Measurements from ENCODE around the gene TBX2. TPM values are rescaled to one million over a fixed set of nuclear protein-coding genes. Genes with fewer than 3 reads are reported as not detected.

Gene TBX2
- total RNA-seq, 1 donor from 2014 or later = not detected

DNA sequence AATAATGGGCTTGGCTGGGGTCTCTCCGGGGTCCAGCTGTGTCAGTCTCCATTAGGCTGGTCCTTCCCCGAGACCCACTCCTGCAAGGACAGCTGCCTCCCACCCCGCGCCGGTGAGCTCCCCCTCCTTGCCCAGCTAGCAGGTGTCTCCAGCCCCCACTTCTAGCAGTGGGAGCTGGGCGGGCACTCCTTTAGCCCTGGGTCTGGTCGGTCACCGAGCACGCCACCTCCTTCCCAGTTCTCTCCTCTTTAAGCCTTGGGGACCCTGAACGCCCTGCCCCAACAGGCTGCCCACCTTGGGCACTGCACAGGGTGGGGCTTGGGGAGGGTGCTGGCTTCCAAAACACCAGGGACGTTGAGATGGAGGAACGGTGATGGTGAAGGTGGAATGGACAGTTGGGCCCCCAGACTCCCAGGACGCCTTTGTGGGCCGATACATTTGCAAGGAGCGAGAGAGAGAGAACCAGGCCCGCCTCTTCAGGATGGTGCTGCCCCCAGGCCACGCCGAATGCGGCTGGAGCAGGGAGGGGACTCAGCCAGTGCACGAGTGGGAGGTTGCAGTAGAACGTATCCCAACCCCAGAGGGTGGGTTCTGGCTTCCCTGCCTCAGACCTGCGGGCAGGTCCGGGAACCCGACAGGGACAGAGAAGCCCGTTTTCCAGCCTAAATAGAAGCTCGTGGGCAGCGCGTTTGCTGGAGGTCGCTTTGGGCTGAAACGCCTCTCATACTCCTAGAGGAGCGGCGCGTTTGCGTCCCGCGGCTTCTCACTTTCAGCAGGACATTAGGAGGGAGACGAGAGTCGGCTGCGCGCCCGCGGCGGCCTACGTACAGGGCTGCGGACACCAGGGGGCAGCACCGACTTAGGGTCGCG lies 10.7 kb downstream of the TBX2 start:
- Mint-ChIP-seq H3K4me3 (peak overlapping the region; percentile 57), H3K27ac (peak overlapping the region; percentile 52), H3K9me3 (no peaks in the 10 kb centered on the region), H3K36me3 (ENCODE audit: low read depth) (no peaks in the 10 kb centered on the region), H3K27me3 (ENCODE audit: insufficient read depth) (peaks cover 57% of the 10 kb centered on the region), H3K4me1 (ENCODE audit: low read depth) (peaks cover 7% of the 10 kb centered on the region)
- intact Hi-C loops (cut with micrococcal nuclease) = no loop called here
- peak; percentile 48 for DNase-seq (ENCODE audit: low spot score)

DNA sequence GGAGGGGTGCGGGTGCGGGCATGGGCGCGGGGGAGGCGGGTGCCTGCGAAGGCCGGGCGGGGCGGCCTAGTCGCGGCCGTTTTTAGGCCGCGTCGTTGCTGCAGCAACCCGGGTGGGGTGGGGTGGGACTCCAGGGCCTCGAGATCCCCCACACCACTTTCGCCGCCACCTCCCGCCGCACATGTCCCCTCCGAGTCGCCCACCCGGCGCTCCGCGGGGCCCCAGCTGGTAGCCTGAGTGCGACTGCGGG lies 11.3 kb downstream of the TBX2 start:
- intact Hi-C loops (cut with micrococcal nuclease) = no loop called here
- H3K4me3 Mint-ChIP-seq = peak overlapping the region; percentile 57

DNA sequence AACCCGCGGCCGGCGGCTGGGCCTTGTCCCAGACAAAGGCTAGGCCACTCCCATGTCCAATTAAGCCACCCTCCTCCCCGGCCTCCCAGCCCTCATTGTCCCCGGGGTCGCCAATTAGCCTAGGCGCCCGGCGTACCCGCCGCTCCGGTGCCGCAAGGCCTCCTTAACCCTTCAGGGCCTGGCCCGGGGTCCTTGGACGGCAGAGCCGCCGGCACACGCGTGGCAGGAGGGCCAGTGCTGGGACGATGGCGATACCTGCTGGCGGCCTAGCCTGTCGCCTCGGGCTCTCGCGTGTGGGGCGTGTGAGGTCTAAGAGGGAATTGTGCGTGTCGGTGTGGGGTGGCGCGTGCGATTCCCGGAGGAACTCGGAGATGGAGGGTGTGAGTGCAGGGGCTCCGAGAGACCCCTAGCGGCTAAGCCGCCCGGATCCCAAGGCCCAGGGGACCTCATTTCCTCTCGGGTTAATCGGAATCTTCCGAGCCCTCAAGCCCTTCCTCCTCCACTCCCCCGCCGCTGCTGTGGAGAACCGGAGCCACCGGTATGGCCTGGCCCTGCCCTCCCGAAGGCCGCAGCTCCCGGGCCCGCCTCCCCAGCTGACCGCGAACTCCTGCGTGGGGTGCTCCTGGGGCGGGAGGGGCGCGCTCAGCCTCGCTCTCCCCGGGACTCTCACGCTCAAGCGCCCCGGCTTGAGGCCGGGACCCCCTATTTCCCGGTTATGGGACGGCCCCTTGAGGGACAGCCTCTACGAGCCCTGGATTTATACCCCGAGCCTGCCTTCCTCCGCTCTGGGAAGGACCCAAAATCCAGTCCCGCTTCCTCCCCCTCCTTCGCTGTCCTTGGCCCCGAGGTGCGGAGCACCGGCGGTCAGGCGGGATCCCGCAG lies 11.9 kb downstream of the TBX2 start:
- intact Hi-C loops (cut with micrococcal nuclease) = loop anchor here (1.0 kb wide), 2 partner anchors 140 to 426 kb away; no protein-coding TSS in a partner anchor
- no peaks in the 10 kb centered on the region for H3K9me3 Mint-ChIP-seq
- H3K27me3 Mint-ChIP-seq (ENCODE audit: insufficient read depth) = peaks cover 59% of the 10 kb centered on the region
- peak overlapping the region; percentile 44 for H3K27ac Mint-ChIP-seq
- peak overlapping the region; percentile 29 for H3K4me3 Mint-ChIP-seq
- no peaks in the 10 kb centered on the region for H3K36me3 Mint-ChIP-seq (ENCODE audit: low read depth)
- peaks cover 7% of the 10 kb centered on the region for H3K4me1 Mint-ChIP-seq (ENCODE audit: low read depth)
- no peak for DNase-seq (ENCODE audit: low spot score)

More for the DNA sequence above, 11.3 kb downstream of the TBX2 start:
- Mint-ChIP-seq H3K4me1 (ENCODE audit: low read depth) (peaks cover 7% of the 10 kb centered on the region), H3K27ac (no peak overlapping the region), H3K36me3 (ENCODE audit: low read depth) (no peaks in the 10 kb centered on the region), H3K9me3 (no peaks in the 10 kb centered on the region), H3K27me3 (ENCODE audit: insufficient read depth) (peaks cover 59% of the 10 kb centered on the region)
- DNase-seq (ENCODE audit: low spot score) = no peak

DNA sequence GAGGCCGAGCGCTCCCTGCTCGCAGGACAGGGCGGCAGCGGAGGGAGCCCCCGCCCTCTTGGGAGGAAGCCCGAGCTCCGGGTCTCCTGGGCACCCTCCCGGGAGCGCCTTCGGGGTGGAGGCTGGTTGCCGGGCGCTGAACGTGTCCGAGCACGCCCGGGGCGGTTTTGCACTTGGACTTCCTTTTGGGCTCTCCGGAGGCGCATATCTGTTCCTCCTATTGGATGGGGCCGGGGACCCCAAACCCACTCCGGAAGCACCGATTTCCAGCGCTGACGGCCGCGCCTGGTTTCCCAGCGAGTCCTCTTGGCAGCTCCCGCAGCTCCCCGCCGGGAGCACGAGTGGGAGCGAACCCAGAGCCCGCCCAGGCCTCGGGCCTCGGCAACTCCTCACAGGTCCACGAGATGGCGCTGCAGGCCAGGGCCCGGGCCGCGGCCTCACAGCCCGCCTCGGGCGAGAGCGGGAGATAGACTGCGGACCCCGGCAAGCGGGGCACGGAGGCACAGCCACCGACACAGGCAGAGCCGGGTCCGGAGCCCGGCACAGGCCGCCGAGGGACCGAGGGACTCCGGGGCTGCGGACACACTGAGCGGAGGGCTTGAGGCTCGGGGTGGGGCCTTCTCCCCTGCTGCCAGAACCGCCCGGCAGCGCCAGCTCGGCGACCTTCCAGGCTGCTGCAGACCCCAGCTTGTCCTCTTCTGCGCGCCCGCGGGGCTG lies 12.7 kb downstream of the TBX2 start:
- intact Hi-C loops (cut with micrococcal nuclease) = loop anchor here (1.0 kb wide), 2 partner anchors 139 to 425 kb away; no protein-coding TSS in a partner anchor
- H3K27me3 Mint-ChIP-seq (ENCODE audit: insufficient read depth) = peaks cover 51% of the 10 kb centered on the region
- no peak overlapping the region for H3K27ac Mint-ChIP-seq
- H3K4me3 Mint-ChIP-seq = no peak overlapping the region
- peaks cover 7% of the 10 kb centered on the region for H3K4me1 Mint-ChIP-seq (ENCODE audit: low read depth)
- DNase-seq (ENCODE audit: low spot score) = peak; percentile 69
- no peaks in the 10 kb centered on the region for H3K36me3 Mint-ChIP-seq (ENCODE audit: low read depth)
- H3K9me3 Mint-ChIP-seq = no peaks in the 10 kb centered on the region

DNA sequence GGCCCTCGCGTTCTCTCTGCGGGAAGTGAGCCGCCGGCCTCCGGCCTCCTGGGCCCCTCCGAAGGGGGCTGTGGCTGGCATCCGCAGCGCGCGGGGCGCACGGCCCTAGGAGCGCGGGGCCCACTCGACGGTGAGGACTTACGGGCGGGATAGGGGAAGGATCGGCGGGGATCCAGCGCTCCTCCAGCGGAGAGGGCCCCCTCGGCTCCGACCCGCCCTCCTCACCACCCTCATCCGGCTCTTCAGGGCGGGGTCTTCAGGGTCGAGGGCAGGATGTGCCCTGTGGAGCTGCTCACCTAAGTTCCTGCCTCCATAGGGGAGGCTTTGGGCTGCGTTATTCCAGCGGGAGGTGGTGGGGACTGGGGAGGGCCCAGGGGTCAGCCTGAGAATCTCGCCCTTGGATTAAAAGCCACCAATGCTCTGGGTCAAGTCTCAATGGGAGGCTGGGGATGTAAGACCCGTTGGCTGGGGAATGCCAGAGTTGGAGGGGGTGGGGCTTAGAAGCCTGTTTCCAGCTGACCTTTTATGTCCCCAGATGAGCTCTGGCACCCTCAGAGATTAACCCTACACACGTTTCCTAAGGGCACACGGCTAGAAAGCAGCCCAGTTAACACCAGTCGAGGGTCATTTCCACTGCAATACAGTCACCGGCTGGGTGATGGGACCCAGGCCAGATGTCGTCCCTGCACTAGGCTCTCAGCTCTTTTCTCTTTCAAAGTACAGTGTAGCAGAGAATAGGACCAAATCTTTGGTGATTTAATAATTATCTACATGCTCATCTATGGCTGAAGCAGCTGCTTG lies 13.4 kb downstream of the TBX2 start:
- intact Hi-C loops (cut with micrococcal nuclease) = loop anchor here (1.0 kb wide), 2 partner anchors 138 to 424 kb away; no protein-coding TSS in a partner anchor
- Mint-ChIP-seq H3K9me3 (no peaks in the 10 kb centered on the region), H3K27ac (no peak overlapping the region)

DNA sequence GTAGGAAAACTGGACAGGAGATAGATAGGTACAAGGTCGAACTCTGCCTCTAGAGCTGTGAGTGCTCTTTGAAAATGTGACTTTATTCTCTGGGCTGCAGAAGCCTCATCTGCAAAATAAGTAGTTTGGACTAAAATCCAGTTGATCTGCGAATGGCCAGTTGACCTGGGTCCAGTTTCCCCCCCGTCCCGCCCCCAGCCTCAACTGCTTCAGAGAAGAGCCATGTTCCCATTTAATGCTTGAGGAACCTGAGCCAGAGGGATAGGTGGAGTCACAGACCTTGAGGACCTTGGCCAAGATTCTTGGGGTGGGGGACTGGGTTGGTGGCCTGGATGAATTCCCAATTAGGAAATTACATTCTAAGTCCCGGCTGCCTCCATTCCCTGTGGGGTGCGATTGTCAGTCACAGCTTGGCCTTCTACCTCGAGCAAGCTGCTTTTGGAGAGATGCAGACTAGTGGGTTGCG lies 14.1 kb downstream of the TBX2 start:
- intact Hi-C loops (cut with micrococcal nuclease) = no loop called here

More for the DNA sequence above, 13.4 kb downstream of the TBX2 start:
- Mint-ChIP-seq H3K36me3 (ENCODE audit: low read depth) (no peaks in the 10 kb centered on the region), H3K4me1 (ENCODE audit: low read depth) (peaks cover 7% of the 10 kb centered on the region), H3K4me3 (peak overlapping the region; percentile 74), H3K27me3 (ENCODE audit: insufficient read depth) (peaks cover 43% of the 10 kb centered on the region)
- no peak for DNase-seq (ENCODE audit: low spot score)

DNA sequence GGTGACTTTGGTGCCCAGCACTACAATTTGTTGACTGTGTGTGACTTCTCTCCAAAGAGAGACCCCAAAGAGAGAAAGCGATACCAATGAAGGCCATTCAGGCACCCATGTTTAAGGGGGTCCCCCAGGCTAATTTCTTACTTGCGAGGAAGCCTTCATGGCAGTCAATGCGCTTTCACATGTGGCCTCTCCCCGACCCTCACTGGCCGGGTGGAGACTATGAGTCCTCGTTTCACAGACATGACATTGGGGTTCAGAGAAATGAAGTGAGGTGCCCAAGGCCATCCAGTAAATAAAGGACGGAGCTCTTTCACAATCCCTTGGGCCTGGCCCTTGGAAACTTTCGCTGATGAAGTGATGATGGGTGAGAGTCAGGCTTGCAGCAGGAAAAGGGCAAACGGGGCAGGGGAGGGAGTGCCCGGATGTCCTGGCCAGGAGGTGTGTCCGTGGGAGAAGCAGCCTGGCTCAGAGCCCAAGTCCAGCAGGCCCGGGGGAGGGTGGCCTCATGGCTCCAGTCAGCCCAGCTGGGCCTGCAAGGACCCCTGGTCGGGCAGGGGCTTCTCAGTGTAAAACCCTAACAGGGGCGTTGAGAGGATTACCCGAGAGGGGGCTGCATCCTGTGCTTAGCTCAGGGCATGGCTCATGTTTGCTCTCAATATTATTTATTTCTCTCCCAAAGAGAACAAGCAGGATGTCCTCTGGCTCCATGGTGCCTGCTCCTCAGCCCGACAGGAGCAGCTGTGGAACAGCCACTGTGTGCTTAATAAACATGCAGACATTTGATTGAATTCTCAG lies 14.7 kb downstream of the TBX2 start:
- intact Hi-C loops (cut with micrococcal nuclease) = no loop called here
- Mint-ChIP-seq H3K9me3 (no peaks in the 10 kb centered on the region), H3K27ac (no peak overlapping the region), H3K27me3 (ENCODE audit: insufficient read depth) (peaks cover 38% of the 10 kb centered on the region), H3K4me3 (no peak overlapping the region), H3K36me3 (ENCODE audit: low read depth) (no peaks in the 10 kb centered on the region), H3K4me1 (ENCODE audit: low read depth) (peaks cover 7% of the 10 kb centered on the region)
- no peak for DNase-seq (ENCODE audit: low spot score)

More for the DNA sequence above, 14.1 kb downstream of the TBX2 start:
- peaks cover 38% of the 10 kb centered on the region for H3K27me3 Mint-ChIP-seq (ENCODE audit: insufficient read depth)
- no peak overlapping the region for H3K4me3 Mint-ChIP-seq
- H3K4me1 Mint-ChIP-seq (ENCODE audit: low read depth) = peaks cover 7% of the 10 kb centered on the region
- no peak overlapping the region for H3K27ac Mint-ChIP-seq
- no peaks in the 10 kb centered on the region for H3K36me3 Mint-ChIP-seq (ENCODE audit: low read depth)
- no peaks in the 10 kb centered on the region for H3K9me3 Mint-ChIP-seq
- no peak for DNase-seq (ENCODE audit: low spot score)

DNA sequence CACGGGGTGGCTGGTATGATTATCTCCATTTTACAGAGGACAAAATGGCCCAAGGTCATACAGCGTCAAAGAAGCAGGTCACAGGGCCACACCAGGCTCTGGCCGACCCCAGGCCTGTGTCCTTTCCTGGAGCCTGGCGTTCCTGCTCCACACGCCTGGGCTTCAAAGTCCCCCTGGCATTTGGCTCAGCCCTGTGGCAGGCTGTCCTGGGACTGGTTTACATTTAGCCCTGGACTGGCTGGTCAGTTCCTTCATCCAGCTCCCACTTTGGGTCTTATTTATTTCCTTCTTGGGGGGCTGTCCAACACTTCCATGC lies 15.3 kb downstream of the TBX2 start:
- DNase-seq (ENCODE audit: low spot score) = no peak
- H3K27me3 Mint-ChIP-seq (ENCODE audit: insufficient read depth) = peaks cover 37% of the 10 kb centered on the region

DNA sequence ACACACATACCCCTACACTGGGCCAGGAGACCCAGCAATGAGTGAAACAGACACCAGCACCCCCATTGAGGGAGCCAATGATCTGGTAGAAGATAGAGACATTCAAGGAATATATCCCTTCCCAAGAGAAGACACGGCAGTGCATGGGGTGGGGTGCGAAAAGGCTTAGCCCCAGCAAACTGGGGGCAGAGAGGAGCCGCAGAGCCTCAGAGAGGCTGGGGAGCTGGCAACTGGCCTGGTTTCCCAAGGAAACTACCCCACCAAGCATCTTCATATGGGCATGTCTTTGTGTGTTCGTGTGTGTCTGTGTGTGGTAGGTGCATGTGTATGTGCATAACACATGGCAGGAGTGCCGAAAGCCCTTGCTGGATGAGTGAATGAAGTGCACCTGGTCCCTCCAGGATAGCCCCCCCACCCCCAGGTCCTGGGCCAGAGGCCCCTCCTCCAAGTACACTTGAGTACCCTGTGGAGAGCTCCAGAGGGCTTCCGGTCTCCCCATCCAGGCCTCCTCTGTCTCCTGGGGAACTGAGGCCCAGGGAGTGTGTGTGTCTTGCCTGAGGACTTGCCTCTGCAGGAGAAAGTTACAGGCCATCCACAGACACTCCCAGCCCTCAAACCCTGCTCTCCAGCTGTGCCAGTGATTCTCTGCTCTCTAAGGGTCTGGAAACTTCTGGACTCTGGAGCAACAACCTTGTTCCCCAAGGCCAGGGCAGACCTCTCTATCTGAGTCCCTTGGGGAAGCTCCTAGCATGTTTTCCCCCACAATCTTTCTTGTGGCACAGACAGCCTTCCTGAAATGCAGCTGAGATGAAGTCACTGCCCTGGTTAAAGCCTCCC lies 15.9 kb downstream of the TBX2 start:
- Mint-ChIP-seq H3K27ac (no peak overlapping the region), H3K9me3 (no peaks in the 10 kb centered on the region), H3K36me3 (ENCODE audit: low read depth) (no peaks in the 10 kb centered on the region), H3K27me3 (ENCODE audit: insufficient read depth) (peaks cover 36% of the 10 kb centered on the region), H3K4me1 (ENCODE audit: low read depth) (peaks cover 2% of the 10 kb centered on the region), H3K4me3 (no peak overlapping the region)
- intact Hi-C loops (cut with micrococcal nuclease) = loop anchor here (5.0 kb wide), 1 partner anchor 167 kb away; no protein-coding TSS in a partner anchor
- DNase-seq (ENCODE audit: low spot score) = no peak

More for the DNA sequence above, 15.3 kb downstream of the TBX2 start:
- Mint-ChIP-seq H3K4me3 (no peak overlapping the region), H3K27ac (no peak overlapping the region), H3K4me1 (ENCODE audit: low read depth) (peaks cover 7% of the 10 kb centered on the region), H3K36me3 (ENCODE audit: low read depth) (no peaks in the 10 kb centered on the region), H3K9me3 (no peaks in the 10 kb centered on the region)
- intact Hi-C loops (cut with micrococcal nuclease) = loop anchor here (5.0 kb wide), 1 partner anchor 167 kb away; no protein-coding TSS in a partner anchor

DNA sequence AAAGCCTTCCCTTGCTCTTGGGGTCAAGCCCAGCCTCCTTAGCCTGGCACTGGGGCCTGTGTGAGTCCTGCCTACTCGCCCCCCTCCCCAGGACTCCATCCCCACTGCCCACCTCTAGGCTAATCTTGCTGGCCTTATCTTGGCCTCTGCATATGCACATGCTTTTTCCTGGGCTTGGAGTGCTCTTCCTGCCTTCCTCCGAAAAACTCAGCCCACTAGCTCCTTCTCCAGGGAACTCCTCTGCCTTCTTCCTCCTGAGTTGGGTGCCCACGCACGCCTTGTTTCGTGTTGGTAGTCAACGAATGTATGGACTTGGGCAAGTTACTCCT lies 16.5 kb downstream of the TBX2 start:
- DNase-seq (ENCODE audit: low spot score) = no peak
- no peak overlapping the region for H3K4me3 Mint-ChIP-seq
- peaks cover 34% of the 10 kb centered on the region for H3K27me3 Mint-ChIP-seq (ENCODE audit: insufficient read depth)
- H3K36me3 Mint-ChIP-seq (ENCODE audit: low read depth) = no peaks in the 10 kb centered on the region
- H3K9me3 Mint-ChIP-seq = no peaks in the 10 kb centered on the region
- no peak overlapping the region for H3K27ac Mint-ChIP-seq
- intact Hi-C loops (cut with micrococcal nuclease) = loop anchor here (5.0 kb wide), 1 partner anchor 166 kb away; no protein-coding TSS in a partner anchor
- no peaks in the 10 kb centered on the region for H3K4me1 Mint-ChIP-seq (ENCODE audit: low read depth)
